HG03520 (cell line): ENCODE measurements around the gene WNT1.

ENCODE experiments used
- ATAC-seq: cut with Tn5 transposase; IDR thresholded peaks from one replicate; pipeline ENCODE4 v1.9.1; 2021; ENCODE audit warnings: mild to moderate bottlenecking, moderate library complexity; ENCODE audit not compliant: unreplicated experiment

Gene WNT1

GRCh38 chr12:48978291-48978740 lies at the start of gene WNT1:
WNT1 (plus strand) TSS chr12:48978322; CDS start chr12:48978651, 329 bp downstream.
- ATAC-seq = no peak

- no peak for ATAC-seq
Measured at GRCh38 chr12:48929551-48929950, 48.6 kb upstream of the WNT1 start.

GRCh38 chr12:48930475-48930874 lies 47.6 kb upstream of the WNT1 start:
- ATAC-seq = no peak

DNA sequence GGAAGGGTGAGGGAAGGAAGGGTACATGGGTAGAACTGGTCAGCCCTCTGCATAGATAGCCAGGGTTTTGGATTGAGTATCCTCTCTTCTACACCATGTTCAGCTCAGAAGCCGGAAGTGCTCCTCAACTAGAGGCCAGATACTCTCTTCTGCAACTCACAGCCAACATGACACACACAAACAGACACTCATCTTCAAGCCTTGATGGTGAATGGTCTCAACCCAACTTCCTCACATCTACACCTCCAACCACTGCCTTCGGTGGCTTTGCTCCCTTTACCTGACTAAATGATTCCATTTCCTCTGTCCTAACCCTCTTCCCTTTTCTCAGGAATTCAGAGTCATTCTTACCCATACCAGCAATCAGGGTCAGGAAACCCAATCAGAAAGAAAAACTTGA lies 45.2 kb upstream of the WNT1 start:
- ATAC-seq = no peak

- no peak for ATAC-seq
Measured at GRCh38 chr12:48933664-48934311, 44.3 kb upstream of the WNT1 start.

DNA sequence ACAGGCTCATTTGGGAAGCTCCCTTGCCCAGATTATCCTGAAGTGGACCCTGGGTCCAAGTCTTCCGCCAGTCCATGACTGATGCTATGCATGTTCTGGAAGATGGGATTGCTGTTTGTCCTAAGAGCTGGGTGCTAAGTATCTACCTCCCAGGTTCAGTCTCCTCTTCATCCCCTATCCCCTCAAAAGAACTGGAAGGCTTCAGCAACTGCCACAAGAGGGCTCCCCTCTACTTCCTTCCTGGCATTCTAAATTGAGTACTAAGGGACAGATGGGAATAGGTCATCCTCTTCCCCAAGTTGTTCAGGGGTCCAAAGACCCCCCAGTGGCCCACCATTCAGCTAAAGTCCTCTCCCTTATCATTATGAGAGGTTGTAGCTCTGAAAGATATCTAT lies 43.8 kb upstream of the WNT1 start:
- no peak for ATAC-seq

DNA sequence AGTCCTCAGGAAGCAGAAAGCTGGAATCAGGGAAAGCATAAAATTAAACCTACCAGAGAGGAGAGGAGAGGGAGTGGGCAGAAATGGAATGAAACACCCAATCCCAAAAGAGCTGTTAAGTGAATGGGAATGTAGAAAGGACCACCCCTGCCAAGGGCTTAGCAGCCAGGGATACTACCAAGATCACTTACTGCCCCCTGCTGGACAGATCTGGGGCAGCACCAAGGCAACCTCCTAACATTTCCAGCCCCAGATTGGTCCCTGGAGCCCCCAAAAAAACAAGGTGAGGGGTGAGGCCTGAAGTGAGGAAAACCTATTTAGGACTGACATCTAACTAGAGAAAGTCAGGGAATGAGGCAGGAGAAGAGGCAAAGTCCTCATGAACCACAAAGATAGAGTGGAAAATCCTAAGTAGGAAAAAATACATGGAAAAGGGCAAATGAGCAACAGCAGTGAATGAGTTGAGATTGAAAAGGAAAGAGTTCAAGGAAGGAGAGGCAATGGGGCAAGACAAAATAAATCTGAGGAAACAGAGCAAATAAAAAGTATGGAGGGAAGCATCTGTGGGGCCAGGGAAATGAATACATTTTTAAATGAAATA lies 41.6 kb upstream of the WNT1 start:
- no peak for ATAC-seq

GRCh38 chr12:48937170-48937569 lies 41.0 kb upstream of the WNT1 start:
- no peak for ATAC-seq

- no peak for ATAC-seq
Measured at GRCh38 chr12:48938805-48939204, 39.3 kb upstream of the WNT1 start.

- ATAC-seq = no peak
Measured at GRCh38 chr12:48940181-48940580, 37.9 kb upstream of the WNT1 start.

DNA sequence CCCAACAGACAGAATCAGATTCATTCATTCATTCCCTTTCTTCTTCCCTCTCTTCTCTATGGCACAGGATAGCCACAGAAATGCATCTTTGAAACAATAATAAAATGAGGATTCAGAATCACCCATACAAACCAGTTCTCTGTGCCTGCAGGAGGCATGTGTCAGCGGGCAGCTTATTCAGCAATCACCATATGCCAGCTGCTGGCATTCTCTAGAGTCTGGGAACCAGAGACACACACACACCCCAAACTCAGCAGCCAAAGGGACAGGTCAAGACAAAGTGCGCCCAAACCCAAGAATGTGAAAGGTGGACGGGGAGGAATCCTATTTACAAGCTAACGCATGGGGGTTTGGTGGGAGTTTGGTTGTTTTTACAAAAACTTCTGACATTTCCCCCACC lies 34.9 kb upstream of the WNT1 start:
- no peak for ATAC-seq

- ATAC-seq = no peak
Measured at GRCh38 chr12:48946205-48946604, 31.9 kb upstream of the WNT1 start.

DNA sequence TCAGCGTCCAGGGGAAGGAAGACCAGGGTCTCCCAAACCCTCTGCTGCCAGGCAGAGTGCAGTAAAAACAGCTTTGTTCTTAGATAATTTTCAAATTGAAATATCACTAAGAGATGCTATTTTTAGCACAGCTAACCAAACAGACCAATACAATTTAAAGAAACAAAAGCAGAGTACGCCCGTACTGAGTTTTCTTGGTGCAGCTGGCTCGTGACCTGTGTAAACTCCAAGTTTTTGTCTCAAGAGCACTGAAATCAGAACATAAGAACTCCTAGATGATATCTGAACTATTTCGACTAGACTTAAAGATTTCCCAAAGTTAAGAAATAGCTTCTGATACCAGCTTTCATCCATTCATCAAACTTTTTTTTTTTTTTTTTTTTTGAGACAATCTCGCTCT lies 31.2 kb upstream of the WNT1 start:
- no peak for ATAC-seq

GRCh38 chr12:48947727-48948126 lies 30.4 kb upstream of the WNT1 start:
- no peak for ATAC-seq

GRCh38 chr12:48952691-48953090 lies 25.4 kb upstream of the WNT1 start:
- no peak for ATAC-seq

DNA sequence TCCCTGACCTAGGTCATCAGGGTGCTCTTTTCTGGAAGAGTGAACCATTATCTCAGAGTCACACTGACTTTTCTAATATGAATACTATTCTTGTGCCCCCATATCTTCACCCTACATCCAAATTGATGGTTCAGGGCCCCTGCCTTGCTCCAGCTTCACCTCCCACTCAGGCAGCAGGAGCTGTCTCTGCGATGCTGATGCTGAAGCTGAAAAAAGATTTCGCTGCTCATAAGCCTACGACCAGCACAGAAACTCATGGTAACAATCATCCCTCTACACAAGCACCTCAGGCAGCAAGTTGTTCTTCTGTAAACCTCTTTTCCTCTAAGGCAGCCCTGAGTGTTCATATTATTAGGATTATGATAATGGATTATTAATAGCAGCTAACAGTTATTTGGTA lies 24.1 kb upstream of the WNT1 start:
- ATAC-seq = no peak

GRCh38 chr12:48954841-48955501 lies 23.2 kb upstream of the WNT1 start:
- ATAC-seq = no peak

- ATAC-seq = no peak
Measured at GRCh38 chr12:48956279-48957140, 21.6 kb upstream of the WNT1 start.

DNA sequence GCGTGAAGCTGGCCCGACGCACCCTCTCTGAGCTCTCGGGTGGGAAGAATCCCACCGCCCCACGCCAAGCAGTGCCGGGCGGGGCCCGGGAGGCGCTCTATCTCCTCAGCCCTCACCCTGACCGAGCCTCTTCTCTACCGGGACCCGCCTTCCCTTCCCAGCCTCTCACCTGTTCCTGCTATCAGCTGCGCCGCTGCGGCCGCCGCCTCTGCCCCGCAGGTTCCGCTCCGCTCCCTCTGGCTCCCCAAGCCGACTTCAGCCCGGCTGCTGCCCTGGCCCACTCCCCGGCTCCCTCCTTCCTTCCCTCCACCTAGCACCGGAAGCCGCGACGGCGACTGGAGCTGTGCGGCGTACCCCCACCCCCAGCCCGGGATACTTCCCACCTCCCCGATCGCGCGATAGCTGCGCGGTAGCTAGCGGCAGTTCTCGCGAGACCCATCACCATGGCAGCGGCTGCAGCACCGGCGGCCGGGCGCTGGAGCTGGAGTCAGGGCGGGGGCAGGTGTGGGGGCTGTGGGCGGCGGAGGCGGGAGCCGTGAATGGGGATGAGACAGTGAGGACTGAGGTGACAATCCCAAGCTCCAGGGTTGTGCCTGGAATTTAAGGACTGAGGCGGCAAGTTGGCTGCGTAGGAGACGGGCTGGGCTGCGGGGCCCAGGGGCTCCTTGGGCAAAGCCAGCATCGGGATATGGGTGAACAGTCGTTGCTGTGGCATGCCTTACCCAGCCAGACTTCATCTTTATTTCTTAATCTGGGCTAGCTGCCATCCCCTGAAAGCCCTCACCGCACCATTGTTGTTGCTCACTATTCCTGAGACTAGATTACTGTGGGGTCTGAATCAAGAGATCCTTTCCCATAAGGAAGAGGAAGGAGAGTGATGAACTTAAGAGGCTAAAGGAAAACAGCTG lies 20.7 kb upstream of the WNT1 start, which contains the start of gene ARF3:
TSS of gene ARF3 (minus strand) at position 347 of the 908 bp plus-strand sequence. CDS start 16,392 bp downstream, outside the sequence.
- ATAC-seq = peak; percentile 85

GRCh38 chr12:48958049-48958388 lies 20.1 kb upstream of the WNT1 start:
- no peak for ATAC-seq
